Colon (tissue), 2 donors: ENCODE measurements around the gene KIAA1328.

Experiments used
- FAIRE-seq: peaks from 2 replicates; lab custom pipeline; 2012; peaks lifted over from hg19 to GRCh38; lab: Jason Lieb, UNC
- donor health status: control.
- donor health status: control.

KIAA1328 gene

DNA sequence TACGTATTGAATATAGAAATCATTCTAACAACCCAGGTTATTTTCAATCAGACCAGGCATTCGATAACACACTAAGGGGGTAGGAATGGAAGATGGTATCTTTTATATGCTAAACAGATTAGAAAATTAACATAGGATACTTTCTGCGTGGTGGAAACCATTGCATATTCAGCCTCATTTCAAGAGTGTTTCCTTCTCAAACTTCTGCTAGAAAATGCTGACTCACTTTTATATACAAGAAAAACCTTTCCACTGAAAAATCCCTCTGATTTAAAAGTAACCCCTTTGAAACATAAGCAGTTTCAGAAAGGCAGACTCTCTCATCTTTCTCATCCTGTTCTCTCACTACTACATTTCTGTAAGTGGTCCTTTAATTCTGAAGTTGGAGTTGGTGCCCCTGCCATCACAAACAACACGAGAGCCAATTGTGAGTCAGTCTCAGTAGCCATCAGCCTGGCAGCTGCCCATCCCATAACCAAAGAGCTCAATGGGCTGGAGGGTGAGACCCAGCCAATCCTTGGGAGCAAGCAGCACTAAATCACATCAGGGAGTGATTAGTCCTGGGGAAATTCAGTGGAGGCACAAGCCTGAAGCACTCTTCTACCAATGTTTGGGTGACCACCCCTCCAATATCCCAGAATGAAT is 393.5 kb downstream of the KIAA1328 start:
- FAIRE-seq, result no peak

DNA sequence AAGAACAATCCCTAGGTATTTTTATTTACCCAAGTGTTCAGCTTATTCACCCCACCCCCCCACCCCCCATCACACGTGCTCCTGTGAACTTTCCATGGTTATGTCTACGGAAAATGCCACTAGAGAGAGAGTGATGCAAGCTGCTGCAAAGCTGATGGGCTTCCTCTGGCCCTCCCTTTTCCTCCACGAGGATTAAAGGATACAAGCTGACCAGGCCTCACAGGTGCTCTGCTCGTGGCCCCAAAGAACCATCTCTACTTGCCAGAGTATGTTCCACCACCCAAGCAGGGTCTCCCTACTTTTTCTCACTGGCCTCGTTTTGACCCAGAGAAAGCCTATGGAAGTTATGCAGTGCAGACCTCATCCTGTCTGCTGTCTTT is 394.1 kb downstream of the KIAA1328 start:
- FAIRE-seq, result no peak

GRCh38 chr18:37225279-37225678 is 396.4 kb downstream of the KIAA1328 start:
- no peak for FAIRE-seq

DNA sequence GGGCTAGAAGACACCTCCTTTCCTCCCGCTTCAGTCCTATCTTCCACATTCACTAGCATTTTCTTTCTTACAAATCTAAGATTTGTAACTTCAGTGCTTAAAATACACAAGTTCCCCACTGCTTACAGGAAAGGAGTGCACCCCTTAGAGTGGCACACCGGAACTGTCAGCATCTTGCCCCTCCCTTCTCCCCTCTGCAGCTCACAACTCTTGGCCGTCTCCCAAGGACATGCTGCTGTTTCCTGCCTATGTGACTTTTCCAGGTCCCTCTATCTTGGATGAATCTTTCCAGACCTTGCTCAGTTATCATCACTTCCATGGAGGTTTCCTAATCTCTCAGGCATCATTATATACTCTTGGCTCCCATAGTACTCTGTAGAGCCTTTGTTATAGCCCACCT is 401.8 kb downstream of the KIAA1328 start:
- FAIRE-seq, result no peak

- no peak for FAIRE-seq
Observed at GRCh38 chr18:37231251-37231650, 402.3 kb downstream of the KIAA1328 start.

- FAIRE-seq, result no peak
Observed at GRCh38 chr18:37235583-37235982, 406.7 kb downstream of the KIAA1328 start.

- no peak for FAIRE-seq
Observed at GRCh38 chr18:37238282-37239108, 409.6 kb downstream of the KIAA1328 start.

DNA sequence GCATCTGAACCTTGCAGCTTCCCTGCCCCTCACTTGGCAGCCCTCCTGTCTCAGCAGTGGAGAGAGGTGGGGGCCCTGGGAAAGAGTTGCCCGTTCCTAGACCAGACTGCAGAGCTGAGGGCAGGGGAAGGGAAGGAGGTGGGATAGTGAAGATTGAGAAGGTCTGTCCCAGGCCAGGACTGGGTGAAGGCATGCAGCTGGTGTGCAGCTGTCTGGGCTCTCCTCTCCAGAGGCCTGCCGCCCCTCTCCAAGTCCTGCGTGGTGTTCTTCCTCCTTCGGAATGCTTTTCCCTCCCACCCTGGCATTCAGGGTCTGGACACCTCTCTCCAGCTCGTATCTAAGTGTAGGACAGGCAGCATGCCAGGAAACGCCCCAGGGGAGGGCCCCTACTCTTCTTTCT is 413.2 kb downstream of the KIAA1328 start:
- FAIRE-seq, result no peak

DNA sequence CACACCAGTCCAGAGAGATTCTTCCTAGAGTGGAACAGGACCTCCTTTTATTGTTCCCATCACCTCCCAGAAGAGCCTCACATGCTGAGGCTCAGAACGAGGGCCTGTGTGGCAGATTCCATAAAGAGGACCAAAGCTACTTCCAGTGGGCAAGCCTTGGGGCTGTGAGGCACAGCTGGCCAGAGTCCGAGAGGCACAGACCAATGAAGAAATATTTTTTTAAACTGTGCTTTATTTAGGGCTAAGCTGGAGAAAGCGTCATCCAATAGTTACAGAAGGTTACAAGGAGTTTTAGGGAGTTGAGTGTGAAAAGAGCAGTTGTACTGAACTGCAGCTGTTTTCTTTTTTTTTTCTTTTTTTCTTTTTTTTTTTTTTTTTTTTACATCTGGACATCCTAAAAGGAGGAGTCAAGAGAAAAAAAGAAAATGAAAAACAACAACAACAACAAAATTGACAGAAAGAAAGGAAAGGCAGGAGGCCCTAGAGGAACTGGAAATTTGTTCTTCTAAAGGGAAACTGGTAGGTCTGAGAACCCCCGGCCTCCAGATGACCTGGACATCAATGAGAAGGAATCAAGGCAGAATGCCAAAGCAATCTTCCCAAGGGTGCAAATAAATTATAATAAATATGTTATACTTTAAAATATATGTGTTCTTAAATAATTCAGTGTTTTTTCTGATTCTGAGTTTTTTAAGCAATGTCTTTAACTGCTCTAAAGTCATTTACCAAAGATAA is 414.1 kb downstream of the KIAA1328 start:
- no peak for FAIRE-seq

- no peak for FAIRE-seq
Observed at GRCh38 chr18:37243741-37244140, 414.8 kb downstream of the KIAA1328 start.

DNA sequence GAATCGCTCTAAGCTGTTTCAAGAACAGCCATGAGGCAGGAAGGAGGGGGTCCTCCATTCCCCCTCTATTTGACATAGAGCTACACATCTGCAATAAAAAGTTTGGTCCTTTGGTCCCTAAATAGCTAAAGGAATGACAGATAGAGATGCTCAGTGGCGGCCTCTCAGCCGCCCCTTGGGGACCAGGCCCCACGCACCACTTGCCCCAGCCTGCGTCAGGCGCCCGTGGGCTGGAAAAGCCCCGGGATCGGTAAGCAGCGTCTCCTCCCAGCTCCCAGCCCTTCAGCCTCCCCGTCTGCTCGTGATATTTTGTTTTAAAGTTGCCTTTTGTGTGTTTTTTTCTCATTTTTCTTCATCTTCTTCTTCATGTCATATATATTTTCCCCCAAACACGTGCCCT is 415.7 kb downstream of the KIAA1328 start:
- FAIRE-seq, result no peak

GRCh38 chr18:37246779-37247340 is 417.9 kb downstream of the KIAA1328 start:
- no peak for FAIRE-seq

- FAIRE-seq, result no peak
Observed at GRCh38 chr18:37247497-37248161, 418.7 kb downstream of the KIAA1328 start.

DNA sequence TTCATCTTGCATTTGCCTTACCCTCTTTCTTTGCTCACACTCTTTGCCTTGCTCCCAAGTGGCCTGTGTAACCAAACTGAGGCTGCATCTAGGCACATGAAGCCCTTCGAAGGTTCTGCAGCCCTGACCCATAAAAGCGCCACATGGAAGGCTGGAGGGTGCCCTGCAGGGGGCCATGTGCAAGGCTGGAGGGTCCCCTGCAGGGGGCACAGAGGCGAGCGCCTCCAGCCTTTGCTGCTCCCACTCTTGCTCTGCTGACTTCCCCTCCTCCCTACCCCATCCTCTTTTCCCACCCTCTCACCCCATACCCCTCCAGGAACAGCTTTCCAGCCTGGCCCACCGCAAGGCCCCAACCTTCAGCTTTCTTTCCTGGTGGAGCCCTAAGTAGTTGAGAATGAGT is 419.4 kb downstream of the KIAA1328 start:
- no peak for FAIRE-seq

GRCh38 chr18:37249171-37249886 is 420.4 kb downstream of the KIAA1328 start:
- no peak for FAIRE-seq

- no peak for FAIRE-seq
Observed at GRCh38 chr18:37249895-37250618, 421.1 kb downstream of the KIAA1328 start.

- no peak for FAIRE-seq
Observed at GRCh38 chr18:37251679-37252078, 422.8 kb downstream of the KIAA1328 start.

DNA sequence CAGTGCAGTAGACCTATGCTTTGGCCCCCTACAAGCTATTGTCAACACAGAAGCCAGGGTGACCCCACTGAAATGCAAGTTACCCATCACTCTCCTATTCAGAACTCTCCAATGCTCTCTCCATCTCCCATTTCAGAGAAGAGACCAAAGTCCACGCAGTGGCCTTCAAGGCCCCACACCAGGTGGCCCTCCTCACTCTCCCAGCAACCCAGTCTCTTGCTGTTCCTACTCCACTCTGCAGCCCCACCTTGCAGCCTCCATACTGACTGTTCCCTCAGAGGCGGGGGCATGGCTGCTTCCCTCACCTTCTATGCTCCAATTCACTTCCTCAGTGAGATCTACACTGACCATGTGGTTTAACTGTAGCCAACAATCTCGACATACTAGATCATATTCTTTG is 423.4 kb downstream of the KIAA1328 start:
- no peak for FAIRE-seq

- FAIRE-seq, result no peak
Observed at GRCh38 chr18:37252854-37253393, 424.0 kb downstream of the KIAA1328 start.

- FAIRE-seq, result no peak
Observed at GRCh38 chr18:37253394-37254235, 424.7 kb downstream of the KIAA1328 start.
